Mononuclear cell (primary cell): Measurements from ENCODE around the gene PEX6. TPM values are rescaled to one million over a fixed set of nuclear protein-coding genes. Genes with fewer than 3 reads are reported as not detected.
"Not testable (repeated sequence)": the region's sequence is repeated elsewhere in the genome, so short reads cannot be mapped to it uniquely, and the experiment has no call there.

Experiments
- H3K27me3 ChIP-seq: 2 replicates; pipeline ENCODE4 v1.6.0; 2011; ENCODE audit warnings: low read length, control low read depth; ENCODE audit not compliant: insufficient read depth
- H3K4me1 ChIP-seq: 2 replicates; pipeline ENCODE4 v1.5.1; 2011; ENCODE audit warnings: mild to moderate bottlenecking, low read length, control low read depth; ENCODE audit not compliant: insufficient read depth
- H3K4me3 ChIP-seq: 2 replicates; pipeline ENCODE4 v1.5.1; 2011; ENCODE audit warnings: mild to moderate bottlenecking, low read length, moderate library complexity
- H3K9me3 ChIP-seq: 2 replicates; pipeline ENCODE4 v1.5.1; 2011; ENCODE audit warnings: low read depth, mild to moderate bottlenecking, control low read depth, low read length
- total RNA-seq: library from RNA; depleted of rRNA; stranded (reverse); fragments of >200 nt; gene quantifications from one replicate; pipeline ENCODE4 v1.2.3, GENCODE V29; 2012

Gene PEX6
- total RNA-seq, 1 donor = 10.0 TPM

DNA sequence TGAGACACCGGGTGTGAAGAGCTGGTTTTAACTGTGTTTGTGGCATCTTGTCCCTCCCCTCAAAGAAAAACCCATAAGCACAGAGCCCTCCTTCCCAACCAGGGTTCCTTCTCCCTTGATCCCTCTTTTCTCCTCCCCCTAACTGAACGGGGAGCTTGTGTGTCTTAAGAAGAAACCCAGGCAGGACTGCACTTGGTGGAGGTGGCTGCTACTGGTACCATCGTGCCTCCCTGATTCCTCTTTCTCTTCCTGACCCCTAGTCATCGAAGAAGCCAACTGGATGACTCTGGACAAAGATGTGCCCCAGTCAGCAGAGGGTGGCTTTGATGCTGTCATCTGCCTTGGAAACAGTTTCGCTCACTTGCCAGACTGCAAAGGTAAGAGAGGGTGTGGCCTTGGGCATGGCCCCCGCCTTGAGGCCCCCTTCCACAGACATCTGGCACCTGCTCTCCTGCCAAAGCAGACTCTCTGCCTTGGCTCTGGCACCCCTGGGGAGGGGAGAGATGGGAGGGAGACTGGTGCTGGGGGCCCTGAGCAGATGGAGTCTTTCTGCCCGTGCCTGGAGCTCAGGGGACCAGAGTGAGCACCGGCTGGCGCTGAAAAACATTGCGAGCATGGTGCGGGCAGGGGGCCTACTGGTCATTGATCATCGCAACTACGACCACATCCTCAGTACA is 16.3 kb downstream of the PEX6 start:
- Histone ChIP-seq H3K4me1 (peaks cover 16% of the 10 kb centered on the region), H3K4me3 (no peak overlapping the region), H3K9me3 (no peaks in the 10 kb centered on the region), H3K27me3 (peaks cover 10% of the 10 kb centered on the region)

DNA sequence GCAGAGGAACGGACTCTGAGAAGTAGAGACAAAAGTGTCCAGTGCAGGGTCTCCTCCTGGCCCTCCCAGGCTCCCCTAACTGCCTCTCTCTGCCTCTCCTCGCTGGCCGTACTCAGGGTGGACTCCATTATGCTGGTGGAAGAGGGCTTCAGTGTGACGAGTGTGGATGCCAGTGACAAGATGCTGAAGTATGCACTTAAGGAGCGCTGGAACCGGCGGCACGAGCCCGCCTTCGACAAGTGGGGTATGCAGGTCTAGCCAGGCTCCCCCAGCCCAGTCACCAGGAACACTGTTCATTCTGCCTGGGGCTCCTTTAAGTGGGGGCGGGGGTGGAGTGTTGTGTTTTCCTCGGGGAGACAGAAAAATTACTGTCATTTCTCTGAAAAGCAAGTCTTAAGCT is 16.9 kb downstream of the PEX6 start:
- H3K9me3 ChIP-seq = no peaks in the 10 kb centered on the region
- H3K27me3 ChIP-seq = peaks cover 10% of the 10 kb centered on the region

DNA sequence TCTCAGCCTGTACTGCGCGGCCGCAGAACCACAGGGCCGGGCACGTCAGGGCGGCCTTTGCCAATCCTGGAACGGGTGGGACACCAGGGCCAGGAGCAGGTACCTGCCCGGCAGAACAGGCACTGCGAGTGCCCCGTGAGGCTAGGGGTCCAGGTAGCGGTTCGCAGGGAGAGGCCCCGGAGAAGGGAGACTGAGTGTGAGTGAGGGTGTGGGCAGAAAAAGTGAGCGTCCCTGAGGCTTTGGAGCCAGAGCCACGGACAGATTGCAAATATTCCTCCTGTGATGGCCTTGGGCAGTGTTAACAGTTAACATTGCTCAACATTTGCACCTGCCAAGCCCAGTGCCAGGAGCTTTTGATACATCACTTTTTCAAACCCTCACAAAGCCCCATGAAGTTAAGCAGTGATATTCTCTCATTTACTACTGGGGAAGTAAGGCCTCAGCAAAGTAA is 17.9 kb downstream of the PEX6 start:
- no peak overlapping the region for H3K4me3 ChIP-seq

More for the DNA sequence above, 16.9 kb downstream of the PEX6 start:
- H3K4me1 ChIP-seq = peaks cover 16% of the 10 kb centered on the region
- no peak overlapping the region for H3K4me3 ChIP-seq

DNA sequence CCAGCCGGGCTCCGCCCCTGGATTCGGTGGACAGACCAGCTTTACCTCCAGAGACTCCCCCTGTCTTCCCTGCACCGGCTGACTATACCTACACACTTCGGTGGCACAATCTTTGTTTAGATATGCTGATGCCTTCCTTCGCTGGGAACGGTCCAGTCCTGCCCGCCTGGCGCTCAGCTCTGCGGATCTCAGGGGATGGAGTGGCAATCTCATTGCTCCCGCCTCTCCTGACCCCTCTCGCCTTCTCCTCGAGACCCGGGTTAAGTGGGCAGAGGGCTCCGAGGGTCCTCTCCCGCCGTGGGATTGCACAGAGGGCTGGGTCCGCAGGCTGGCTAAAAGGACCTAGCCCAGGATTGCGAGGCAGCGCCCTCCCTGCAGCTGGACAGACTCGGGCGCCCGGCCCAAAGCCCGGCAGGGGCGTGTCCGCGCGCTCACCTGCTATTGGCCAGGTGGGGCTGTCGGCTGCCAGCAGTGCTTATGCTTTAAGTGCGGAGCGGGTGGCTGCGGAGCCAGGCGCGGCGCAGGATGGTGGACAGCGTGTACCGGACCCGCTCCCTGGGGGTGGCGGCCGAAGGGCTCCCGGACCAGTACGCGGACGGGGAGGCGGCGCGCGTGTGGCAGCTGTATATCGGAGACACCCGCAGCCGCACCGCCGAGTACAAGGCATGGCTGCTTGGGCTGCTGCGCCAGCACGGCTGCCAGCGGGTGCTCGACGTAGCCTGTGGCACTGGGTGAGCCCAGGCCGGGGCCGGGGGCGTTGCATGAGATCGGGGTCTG is 18.6 kb downstream of the PEX6 start, which contains the start of gene GNMT:
GNMT (plus strand) TSS at position 512 of the 777 bp plus-strand sequence; CDS start at position 526, 14 bp downstream.
- peaks cover 10% of the 10 kb centered on the region for H3K27me3 ChIP-seq
- H3K4me3 ChIP-seq = peak within 1 kb of the TSS; percentile 24
- H3K4me1 ChIP-seq = peaks cover 16% of the 10 kb centered on the region
- H3K9me3 ChIP-seq = no peaks in the 10 kb centered on the region

More for the DNA sequence above, 17.9 kb downstream of the PEX6 start:
- no peaks in the 10 kb centered on the region for H3K9me3 ChIP-seq
- H3K27me3 ChIP-seq = peaks cover 10% of the 10 kb centered on the region
- H3K4me1 ChIP-seq = peaks cover 16% of the 10 kb centered on the region

DNA sequence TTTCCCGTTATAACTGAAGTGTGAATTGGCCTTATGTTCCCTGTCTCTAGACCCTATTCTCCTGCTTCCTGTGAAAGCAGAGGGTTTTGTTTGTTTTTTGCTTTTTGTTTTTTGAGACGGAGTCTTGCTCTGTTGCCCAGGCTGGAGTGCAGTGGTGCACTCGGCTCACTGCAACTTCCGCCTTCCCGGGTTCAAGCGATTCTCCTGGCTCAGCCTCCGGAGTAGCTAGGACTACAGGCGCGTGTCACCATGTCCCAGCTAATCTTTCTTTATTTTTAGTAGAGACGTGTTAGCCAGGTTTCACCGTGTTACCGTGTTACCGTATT is 19.1 kb downstream of the PEX6 start:
- Histone ChIP-seq H3K4me1 (peaks cover 16% of the 10 kb centered on the region), H3K4me3 (peak overlapping the region; percentile 24), H3K9me3 (no peaks in the 10 kb centered on the region), H3K27me3 (peaks cover 10% of the 10 kb centered on the region)

DNA sequence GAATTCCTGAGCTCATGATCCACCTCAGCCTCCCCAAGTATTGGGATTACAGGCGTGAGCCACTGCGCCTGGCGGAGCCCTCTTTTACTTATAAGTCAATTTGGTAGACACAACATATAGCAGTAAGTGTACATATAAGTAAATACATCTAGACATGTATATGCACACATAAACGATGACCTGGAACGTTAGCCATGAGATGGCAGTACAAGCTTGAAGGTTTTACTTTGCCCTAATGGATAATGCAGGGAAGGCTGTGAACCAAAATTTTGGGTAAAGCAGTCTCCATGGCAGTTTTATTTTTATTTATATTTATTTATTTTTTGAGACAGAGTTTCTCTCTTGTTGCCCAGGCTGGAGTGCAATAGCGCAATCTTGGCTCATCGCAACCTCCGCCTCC is 20.9 kb downstream of the PEX6 start:
- H3K4me3 ChIP-seq = no peak overlapping the region
- no peaks in the 10 kb centered on the region for H3K9me3 ChIP-seq
- H3K27me3 ChIP-seq = peaks cover 10% of the 10 kb centered on the region
- peaks cover 16% of the 10 kb centered on the region for H3K4me1 ChIP-seq

DNA sequence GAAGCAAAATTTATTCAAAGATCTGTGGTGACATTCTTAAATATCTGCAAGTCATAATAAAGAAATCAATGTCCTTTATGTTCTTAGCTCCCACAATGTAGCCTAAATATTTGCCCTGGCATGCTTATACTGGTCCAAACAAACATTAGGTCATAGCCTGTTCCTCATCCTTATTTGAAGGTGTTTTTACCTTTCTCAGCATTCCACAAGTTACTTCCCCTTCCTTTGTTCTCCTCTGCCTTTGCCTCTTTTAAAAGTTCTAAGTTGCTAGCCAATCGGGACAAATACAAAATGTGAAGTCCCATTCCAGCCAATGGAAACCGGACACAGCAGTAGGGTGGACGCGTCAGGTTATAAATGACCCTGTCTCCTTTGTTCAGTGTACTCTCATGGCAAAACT is 24.6 kb downstream of the PEX6 start:
- not testable (repeated sequence) for H3K9me3 ChIP-seq, H3K27me3 ChIP-seq, H3K4me1 ChIP-seq, H3K4me3 ChIP-seq

DNA sequence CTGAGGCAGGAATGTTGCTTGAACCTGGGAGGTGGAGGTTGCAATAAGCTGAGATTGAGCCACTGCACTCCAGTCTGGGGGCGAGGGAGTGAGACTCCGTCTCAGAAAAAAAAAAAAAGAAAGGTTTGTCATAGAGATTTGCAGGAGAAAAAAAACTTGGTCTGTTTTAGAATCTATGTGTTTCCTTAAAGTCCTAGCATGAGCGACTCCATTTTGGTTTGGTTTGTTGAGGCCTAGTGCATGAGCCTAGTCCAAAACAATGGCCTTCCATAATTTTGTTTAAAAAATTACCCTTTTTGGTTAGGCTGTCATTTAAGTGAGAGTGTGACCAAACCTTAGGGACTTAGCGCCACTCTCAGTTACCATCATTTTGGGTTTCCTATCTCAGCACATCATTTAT is 26.6 kb downstream of the PEX6 start:
- Histone ChIP-seq H3K4me1 (no peaks in the 10 kb centered on the region), H3K4me3 (no peak overlapping the region), H3K27me3 (no peaks in the 10 kb centered on the region), H3K9me3 (no peaks in the 10 kb centered on the region)

DNA sequence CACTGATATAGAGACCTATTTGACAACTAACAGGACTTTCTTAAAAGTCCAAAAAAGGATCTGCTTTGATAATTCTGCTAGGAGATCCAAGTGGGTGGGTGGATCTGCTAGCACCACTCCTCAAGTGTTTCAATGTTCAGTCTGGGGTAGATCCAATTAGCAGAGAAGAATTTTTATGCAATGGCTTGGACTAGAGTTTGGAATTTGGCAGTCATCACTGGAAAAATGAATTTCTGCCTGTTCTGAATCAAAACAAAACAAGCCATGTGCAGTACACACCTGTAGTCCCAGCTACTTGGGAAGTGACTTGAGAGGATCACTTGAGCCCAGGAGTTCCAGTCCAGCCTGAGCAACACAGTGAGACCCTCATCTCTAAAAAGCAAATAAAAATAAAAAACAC is 31.0 kb downstream of the PEX6 start:
- Histone ChIP-seq H3K9me3 (no peaks in the 10 kb centered on the region), H3K4me1 (no peaks in the 10 kb centered on the region), H3K27me3 (no peaks in the 10 kb centered on the region), H3K4me3 (no peak overlapping the region)

DNA sequence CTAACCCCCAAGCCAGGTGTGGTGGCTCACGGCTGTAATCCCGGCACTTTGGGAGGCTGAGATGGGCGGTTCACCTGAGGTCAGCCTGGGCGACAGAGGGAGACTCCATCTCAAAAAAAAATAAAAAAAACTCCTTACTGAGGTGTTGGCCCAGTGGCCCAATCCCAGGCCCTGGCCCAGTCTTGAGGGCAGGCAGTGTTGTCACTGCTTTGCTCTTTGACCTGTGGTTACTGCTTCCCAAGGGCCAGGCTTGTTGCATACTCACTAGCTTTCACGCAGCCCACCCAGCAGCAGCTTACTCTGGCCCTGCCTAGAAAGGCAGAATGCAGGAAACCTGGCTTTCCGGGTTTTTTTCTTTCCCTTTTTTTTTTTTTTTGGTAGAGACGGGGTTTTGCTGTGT is 36.5 kb downstream of the PEX6 start:
- H3K4me3 ChIP-seq = no peak overlapping the region
- H3K4me1 ChIP-seq = no peaks in the 10 kb centered on the region
- H3K9me3 ChIP-seq = no peaks in the 10 kb centered on the region
- no peaks in the 10 kb centered on the region for H3K27me3 ChIP-seq

DNA sequence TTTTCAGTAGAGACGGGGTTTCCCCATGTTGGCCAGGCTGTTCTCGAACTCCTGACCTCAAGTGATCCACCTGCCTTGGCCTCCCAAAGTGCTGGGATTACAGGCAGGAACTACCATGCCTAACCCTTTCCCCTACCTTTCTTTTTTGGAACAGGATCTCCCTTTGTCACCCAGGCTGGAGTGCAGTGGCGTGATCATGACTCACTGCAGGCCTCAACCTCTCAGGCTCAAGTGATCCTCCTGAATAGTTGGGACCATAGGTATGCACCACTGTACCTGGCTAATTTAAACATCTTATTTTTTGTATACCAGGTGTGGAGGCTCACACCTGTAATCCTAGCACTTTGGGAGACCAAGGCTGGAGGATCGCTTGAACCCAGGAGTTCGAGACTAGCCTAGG is 37.6 kb downstream of the PEX6 start:
- not testable (repeated sequence) for H3K4me1 ChIP-seq, H3K4me3 ChIP-seq, H3K9me3 ChIP-seq, H3K27me3 ChIP-seq

DNA sequence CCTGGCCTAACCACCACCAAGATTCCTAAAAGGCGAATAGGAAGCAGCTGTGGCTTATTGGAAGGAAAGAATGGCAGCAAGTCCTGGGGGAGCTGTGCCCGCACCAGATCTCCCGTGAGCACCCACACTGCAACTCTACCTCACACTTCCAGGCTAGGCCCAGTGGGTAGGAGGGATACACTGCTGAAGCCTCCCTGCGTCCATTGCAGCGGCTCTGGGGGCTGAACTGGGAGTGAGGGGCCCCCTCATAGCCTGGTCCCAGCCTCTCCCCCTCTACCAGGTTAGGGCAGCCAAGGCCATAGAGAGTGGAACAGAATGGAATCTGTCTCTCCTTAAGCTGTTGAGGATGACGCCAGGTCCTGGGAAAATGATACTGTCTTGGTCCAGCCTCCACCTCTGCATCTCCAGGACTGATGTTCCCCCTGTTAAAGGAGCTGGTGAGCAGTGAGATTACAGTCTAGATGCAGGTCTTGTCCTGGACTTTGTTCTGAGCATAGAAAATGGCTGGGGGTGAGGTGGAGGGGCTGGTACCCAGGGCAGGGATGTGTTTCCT is 38.4 kb downstream of the PEX6 start:
- Histone ChIP-seq H3K27me3 (no peaks in the 10 kb centered on the region), H3K4me1 (peaks cover 3% of the 10 kb centered on the region), H3K9me3 (no peaks in the 10 kb centered on the region), H3K4me3 (no peak overlapping the region)

DNA sequence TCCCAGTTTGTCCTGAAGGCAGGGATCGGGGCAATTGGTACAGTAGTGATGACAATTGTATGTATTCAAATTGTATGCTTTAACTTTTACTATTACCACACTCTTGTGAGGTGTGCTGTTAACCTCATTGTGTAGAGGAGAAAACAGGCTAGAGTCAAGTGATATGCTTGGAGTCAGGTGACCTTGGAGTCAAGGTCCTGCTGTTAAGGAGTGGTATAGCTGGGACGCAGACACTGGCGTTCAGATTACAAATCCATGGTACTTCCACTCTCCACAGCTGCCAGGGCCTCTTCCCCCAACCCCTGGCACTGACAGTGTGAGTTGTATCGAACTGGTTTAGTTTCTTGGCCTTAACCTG is 39.2 kb downstream of the PEX6 start:
- Histone ChIP-seq H3K4me3 (no peak overlapping the region), H3K4me1 (peaks cover 10% of the 10 kb centered on the region), H3K27me3 (no peaks in the 10 kb centered on the region), H3K9me3 (no peaks in the 10 kb centered on the region)

DNA sequence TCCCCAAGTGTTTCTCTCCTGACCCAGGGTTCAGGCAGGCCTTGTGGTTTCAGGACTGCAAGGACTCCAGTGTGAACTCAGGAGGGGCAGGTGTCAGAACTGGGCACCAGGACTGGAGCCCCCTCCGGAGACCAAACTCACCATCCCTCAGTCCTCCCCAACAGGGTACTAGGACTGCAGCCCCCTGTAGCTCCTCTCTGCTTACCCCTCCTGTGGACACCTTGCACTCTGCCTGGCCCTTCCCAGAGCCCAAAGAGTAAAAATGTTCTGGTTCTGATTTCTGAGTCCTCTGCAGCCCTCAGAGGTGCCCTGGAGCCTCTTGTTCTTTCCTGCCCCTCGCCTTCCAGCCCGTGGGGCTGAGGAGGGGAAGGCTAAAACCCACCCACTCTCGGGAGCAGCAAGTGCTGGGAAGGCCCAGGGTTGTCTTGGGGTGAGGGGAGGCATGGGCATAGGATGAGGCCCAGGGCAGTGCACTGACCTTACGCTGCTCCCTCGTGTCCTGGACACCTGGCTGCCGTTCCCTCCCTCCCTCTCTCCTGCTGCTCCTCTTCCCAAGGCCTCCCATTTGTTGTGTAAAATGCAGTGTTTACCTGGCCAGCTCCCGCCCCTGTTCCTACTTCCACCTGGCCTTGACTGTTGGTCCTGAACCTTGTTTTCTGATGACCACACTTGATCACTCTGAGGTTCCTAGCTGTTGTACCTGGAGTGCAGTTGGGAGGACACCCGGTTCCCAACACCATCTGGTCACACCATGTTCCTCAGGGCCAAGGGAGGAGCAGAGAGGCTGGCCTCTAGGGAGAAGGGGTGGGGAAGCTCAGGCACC is 39.8 kb downstream of the PEX6 start:
- H3K4me3 ChIP-seq = no peak overlapping the region
- peaks cover 16% of the 10 kb centered on the region for H3K4me1 ChIP-seq
- H3K27me3 ChIP-seq = no peaks in the 10 kb centered on the region
- no peaks in the 10 kb centered on the region for H3K9me3 ChIP-seq

DNA sequence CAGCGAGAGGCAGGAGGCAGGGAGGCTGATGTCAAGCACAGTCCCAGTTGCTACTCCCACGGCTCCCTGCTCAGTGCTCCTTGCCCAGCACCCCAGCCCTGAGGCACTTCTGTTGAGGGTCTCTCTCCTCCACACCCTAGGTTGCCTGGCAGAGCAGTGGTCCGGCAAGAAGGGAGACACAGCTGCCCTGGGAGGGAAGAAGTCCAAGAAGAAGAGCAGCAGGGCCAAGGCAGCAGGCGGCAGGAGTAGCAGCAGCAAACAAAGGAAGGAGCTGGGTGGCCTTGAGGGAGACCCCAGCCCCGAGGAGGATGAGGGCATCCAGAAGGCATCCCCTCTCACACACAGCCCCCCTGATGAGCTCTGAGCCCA is 40.6 kb downstream of the PEX6 start:
- Histone ChIP-seq H3K4me1 (peaks cover 23% of the 10 kb centered on the region), H3K9me3 (no peaks in the 10 kb centered on the region), H3K4me3 (no peak overlapping the region), H3K27me3 (no peaks in the 10 kb centered on the region)
